Skeletal muscle satellite cell (primary cell): ENCODE measurements around the gene GRAP.
A peak's percentile ranks its signal among the peaks of the same experiment; 100 is the strongest.

Experiments
- H3K27me3 ChIP-seq: 2 replicates; pipeline ENCODE4 v1.7.0; 2013; ENCODE audit warnings: low read length; ENCODE audit not compliant: control insufficient read depth, insufficient read depth
- H3K36me3 ChIP-seq: 2 replicates; pipeline ENCODE4 v1.7.0; 2013; ENCODE audit warnings: mild to moderate bottlenecking, control low read depth, low read length; ENCODE audit not compliant: insufficient read depth
- H3K4me1 ChIP-seq: 2 replicates; pipeline ENCODE4 v1.7.0; 2013; ENCODE audit warnings: low read length; ENCODE audit not compliant: control insufficient read depth, insufficient read depth
- H3K4me2 ChIP-seq: 2 replicates; pipeline ENCODE4 v1.7.0; 2013; ENCODE audit warnings: mild to moderate bottlenecking, low read length
- H3K4me3 ChIP-seq: 2 replicates; pipeline ENCODE4 v1.7.0; 2013; ENCODE audit warnings: low read length
- H3K9ac ChIP-seq: 2 replicates; pipeline ENCODE4 v1.7.0; 2013; ENCODE audit warnings: mild to moderate bottlenecking, low read depth, low read length, moderate library complexity
- H3K9me3 ChIP-seq: replicated peaks from 2 replicates; pipeline ENCODE4 v1.7.0; 2013; ENCODE audit warnings: mild to moderate bottlenecking, control low read depth, low read length

The GRAP gene

DNA sequence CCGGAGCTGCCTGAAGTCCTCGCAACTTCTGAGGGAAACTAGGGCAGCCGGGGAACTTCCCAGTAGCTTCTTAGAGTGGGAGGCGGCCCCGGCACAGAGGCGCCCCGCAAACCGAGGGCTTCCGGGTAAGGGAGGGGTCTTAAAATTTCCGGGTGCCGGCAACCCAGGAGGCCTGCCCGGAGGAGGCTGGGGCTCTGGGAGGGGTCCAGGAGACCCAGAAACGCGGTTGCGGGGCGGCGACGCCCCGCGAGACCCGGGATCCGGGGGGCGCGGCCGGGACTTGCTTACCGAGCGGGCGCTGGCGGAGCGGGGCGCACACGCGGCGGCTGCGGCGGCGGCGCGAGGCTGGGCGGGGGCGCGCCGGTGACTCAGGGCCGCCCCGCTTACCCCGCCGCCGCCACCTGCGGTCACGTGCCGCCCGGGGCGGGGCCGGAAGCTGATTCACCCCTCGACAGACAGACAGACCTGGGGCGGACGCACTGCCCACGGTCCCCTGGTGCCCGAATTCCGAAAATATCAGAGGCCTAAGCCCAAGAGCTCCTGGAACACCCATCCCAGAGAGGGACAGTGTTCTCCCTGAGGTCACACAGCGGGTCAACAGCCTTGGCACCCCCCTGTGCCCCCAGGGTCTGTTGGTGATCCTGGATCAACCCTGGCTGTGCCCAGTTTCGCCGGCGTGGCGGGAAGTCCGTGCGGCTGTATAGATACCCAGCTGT is 42.2 kb downstream of the GRAP start, which contains the start of gene FAM83G:
Gene FAM83G, minus strand, starts transcription at position 344 of the 716 bp plus-strand sequence. CDS start 723 bp downstream, outside the sequence.
- no peaks in the 10 kb centered on the region for H3K27me3 ChIP-seq
- peaks cover 44% of the 10 kb centered on the region for H3K4me1 ChIP-seq
- H3K9ac ChIP-seq = peak within 1 kb of the TSS; percentile 81
- H3K9me3 ChIP-seq = no peaks in the 10 kb centered on the region
- H3K36me3 ChIP-seq = no peaks in the 10 kb centered on the region
- H3K4me2 ChIP-seq = peak within 1 kb of the TSS; percentile 89
- H3K4me3 ChIP-seq = peak within 1 kb of the TSS; percentile 70

DNA sequence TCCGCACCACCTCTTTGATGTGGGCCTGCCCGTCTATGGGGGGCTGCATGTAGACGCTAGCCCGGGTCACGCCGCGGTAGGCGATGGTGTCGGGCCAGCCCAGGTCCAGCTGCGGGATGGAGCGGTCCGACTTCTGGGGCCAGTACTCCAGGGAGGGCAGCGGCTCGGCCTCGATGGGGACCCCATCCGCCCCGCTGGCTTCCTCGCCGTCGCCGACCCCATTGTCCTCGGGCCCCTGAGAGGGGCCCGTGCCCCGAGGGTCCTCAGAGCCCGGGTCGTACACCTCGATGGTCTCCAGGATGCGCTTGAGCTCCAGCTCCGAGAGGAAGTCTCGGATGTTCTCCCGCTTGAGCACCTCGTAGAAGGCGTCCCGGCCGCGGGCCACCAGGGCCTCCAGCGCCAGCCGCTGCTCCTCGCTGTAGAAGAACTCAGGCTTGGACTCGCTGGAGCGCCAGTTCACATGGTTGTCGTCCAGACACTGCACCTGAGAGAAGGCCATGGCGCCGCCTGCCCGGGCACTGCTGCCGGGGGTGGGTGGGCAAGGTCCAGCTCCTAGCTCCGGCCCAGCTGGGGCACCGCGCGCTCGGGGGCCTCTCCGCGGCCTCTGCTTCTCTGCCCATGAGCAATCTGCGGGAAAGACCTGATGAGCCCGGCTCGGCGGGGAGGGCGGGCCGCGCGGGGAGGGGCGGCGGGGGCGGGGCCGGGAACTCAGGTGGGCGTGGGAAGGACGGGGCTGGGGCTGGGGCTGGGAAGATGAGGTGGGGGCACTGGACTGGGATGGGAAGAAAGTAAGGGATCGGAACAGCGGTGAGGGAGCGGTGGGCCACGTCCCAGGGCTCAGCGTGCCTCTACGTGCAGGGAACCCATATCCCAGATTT is 43.0 kb downstream of the GRAP start:
- H3K9ac ChIP-seq = peak overlapping the region; percentile 81
- H3K36me3 ChIP-seq = peaks cover 3% of the 10 kb centered on the region
- peaks cover 44% of the 10 kb centered on the region for H3K4me1 ChIP-seq
- H3K27me3 ChIP-seq = no peaks in the 10 kb centered on the region
- no peaks in the 10 kb centered on the region for H3K9me3 ChIP-seq
- peak overlapping the region; percentile 70 for H3K4me3 ChIP-seq
- peak overlapping the region; percentile 89 for H3K4me2 ChIP-seq

DNA sequence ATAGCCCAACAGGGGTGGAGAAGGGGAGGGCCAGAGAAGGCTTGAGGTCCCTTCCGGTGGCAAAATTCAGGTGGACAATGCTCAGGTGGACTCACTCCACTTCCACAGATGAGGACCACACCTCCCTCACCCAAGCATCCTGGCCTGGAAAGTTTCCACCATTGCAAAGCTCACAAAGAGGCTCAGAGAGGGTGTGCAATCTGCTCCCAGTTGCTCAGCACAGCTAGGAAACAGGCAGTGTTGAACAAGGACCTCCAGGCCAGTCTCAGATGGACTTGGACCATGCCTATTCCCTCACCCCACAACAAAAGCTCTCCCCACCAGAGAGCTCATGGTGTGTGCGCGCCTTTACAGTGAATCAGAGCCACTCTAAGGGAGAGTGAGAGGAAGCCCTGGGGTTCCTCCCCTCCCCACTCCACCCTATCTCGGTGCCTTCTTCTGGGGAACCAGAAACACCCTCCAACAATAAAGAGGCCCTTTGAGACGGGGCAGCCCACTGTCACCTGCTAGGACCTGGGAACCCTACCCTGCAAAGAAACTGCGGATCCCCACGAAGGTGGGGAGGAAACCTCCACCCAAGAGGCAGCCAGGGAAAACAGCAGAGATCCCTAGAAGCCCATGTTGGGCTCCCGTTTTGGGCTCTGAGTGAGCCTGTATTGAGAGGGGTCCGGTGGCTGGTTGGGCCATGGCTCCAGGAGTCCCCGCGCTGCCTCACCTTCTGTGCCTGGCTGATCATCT is 43.8 kb downstream of the GRAP start:
- Histone ChIP-seq H3K36me3 (peaks cover 3% of the 10 kb centered on the region), H3K4me2 (peak overlapping the region; percentile 89), H3K9me3 (no peaks in the 10 kb centered on the region), H3K4me1 (peaks cover 44% of the 10 kb centered on the region), H3K4me3 (peak overlapping the region; percentile 67), H3K9ac (peak overlapping the region; percentile 58), H3K27me3 (no peaks in the 10 kb centered on the region)

DNA sequence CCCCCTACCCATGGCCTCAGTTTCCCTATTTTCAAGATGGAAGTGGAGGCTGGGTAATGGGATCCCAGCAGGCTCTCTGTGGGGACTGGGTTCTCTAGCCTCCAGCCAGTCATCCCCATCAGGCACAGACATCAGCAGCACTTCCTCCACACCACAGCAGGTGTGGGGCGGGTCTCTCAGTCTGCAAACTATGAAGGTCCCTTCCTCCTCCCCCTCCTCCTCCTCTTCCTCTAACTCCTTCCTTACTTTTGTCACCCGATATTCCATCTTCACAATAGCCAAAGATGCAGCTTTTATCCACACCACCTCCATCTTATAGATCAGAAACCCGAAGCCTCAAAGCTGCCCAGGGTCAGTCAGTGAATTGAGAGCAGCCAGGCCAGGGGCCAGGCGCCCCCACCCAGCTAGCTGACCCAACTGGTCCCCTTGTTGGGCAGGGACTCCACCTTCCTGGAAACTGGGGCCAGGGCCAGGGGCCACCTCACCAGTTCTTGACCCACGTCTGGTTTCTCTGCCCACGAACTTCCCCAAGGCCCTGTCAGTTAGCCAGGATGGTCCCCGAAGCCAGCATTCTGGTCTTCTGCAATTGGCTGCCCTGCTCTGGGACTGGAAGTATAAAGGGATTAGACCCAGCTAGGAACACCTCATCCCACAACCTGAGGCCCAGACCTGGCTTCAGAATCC is 44.7 kb downstream of the GRAP start:
- peak overlapping the region; percentile 67 for H3K4me3 ChIP-seq
- no peak overlapping the region for H3K9ac ChIP-seq
- H3K9me3 ChIP-seq = no peaks in the 10 kb centered on the region
- H3K36me3 ChIP-seq = peaks cover 5% of the 10 kb centered on the region
- peaks cover 44% of the 10 kb centered on the region for H3K4me1 ChIP-seq
- H3K27me3 ChIP-seq = no peaks in the 10 kb centered on the region
- peak overlapping the region; percentile 89 for H3K4me2 ChIP-seq

DNA sequence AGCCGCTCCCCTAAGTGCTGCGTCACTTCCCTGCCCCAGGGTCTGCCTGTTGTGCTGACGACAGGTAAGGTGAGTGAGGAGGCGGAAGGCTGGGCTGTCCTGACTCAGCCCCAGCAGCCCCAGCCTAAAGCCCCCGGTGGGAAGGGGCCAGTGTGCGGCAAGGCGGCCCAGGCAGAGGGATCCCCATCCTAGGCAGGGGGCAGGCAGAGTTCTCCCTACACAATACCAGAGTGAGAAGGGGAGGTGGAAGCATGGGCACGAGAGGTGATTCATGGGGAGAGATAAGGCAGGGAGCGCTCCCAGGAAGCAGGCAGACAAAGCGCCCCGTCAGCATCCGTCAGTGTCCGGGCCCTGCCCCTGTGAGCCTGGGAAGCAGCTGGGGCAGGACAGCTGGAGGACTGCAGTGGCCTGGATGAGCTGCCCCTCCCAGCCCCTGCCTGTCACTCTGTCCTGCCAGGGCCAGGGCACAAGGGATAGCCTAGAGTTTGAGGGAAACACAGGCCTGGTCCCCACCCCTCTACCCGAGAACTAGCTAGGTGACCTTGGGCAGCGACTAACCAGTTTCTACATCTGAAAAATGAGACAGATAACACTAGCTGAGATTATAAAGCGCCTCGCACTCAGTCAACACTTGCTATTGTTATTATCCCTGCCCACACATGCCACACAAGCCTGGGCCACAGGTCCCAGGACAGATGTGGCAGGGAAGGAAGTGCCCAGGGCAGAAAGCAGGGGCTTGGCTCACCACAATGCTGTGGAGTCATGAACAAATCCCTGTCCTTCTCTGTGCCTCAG is 46.0 kb downstream of the GRAP start:
- H3K9me3 ChIP-seq = no peaks in the 10 kb centered on the region
- no peaks in the 10 kb centered on the region for H3K27me3 ChIP-seq
- H3K4me2 ChIP-seq = peak overlapping the region; percentile 89
- peak overlapping the region; percentile 37 for H3K9ac ChIP-seq
- peak overlapping the region; percentile 16 for H3K4me3 ChIP-seq
- H3K4me1 ChIP-seq = peaks cover 44% of the 10 kb centered on the region
- peaks cover 11% of the 10 kb centered on the region for H3K36me3 ChIP-seq

DNA sequence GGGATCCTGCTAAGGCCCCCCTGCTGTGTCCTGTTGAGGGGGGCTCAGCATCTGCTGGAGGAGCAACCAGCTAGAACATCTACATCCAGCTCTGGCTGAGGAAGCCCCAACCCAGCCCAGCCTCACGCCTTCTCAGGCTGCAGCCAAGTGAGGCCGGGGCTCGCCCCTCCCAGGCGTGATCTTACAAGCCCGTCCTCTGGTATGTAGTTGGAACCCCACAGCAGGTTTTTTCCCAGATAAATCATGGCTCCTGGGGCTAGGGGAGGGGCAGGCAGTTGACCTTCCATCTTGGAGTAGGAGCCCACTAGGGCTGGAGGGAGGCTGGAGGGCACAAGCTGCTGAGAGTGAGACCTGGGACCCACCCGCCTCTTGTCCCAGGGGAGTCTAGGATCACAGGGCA is 46.8 kb downstream of the GRAP start:
- no peak overlapping the region for H3K4me3 ChIP-seq
- no peaks in the 10 kb centered on the region for H3K9me3 ChIP-seq
- H3K9ac ChIP-seq = peak overlapping the region; percentile 37

DNA sequence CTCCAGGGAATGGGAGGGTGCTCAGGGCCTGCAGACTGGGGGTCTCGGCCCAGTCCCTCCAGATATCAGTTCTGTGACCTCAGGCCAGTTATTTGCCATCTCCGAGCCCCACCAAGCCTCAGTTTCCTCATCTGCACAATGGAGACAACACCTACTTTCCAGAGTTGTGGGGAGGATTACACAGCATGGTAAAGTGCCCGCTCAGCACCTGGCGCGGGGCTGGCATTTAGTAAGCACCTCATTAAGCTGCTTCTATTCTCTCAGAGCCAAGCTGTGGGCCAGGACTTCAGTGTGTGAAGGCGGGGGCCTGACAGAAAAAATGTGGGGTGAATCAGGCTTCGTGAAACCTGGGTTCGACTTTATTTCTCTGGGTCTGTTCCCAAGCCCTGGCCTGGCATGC is 47.4 kb downstream of the GRAP start:
- Histone ChIP-seq H3K27me3 (no peaks in the 10 kb centered on the region), H3K9me3 (no peaks in the 10 kb centered on the region), H3K4me3 (no peak overlapping the region), H3K4me2 (no peak overlapping the region), H3K9ac (no peak overlapping the region), H3K36me3 (peaks cover 11% of the 10 kb centered on the region), H3K4me1 (peaks cover 37% of the 10 kb centered on the region)

More for the DNA sequence above, 46.8 kb downstream of the GRAP start:
- no peaks in the 10 kb centered on the region for H3K27me3 ChIP-seq
- H3K4me2 ChIP-seq = no peak overlapping the region
- H3K36me3 ChIP-seq = peaks cover 11% of the 10 kb centered on the region
- H3K4me1 ChIP-seq = peaks cover 41% of the 10 kb centered on the region

DNA sequence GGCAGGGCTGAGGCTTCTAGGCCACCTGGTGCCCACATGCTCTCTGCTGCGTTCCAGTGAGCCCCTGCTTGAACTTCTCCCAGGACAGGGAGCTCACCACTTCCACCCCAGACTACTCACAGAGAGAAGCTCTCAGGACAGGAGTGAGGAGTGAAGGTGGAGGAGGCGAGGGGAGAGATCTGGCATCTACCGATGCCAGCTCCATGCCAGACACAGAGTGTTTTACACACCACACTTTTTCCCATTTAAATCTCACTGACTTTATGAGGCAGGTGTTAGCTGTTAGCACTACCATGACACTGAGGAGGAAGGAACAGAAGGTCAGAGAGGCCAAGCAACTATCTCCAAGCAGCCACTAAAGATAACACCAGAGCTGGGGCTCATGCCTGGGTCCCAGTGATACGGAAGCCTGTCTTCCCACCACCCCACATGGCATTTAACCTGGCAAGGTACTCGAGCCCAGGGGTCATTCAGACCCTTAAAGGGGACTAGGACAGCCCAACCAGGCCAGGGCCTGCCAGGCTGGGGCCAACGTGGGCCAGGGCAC is 49.0 kb downstream of the GRAP start:
- Histone ChIP-seq H3K9ac (no peak overlapping the region), H3K27me3 (no peaks in the 10 kb centered on the region), H3K36me3 (peaks cover 11% of the 10 kb centered on the region), H3K4me3 (no peak overlapping the region), H3K4me1 (peaks cover 26% of the 10 kb centered on the region), H3K4me2 (no peak overlapping the region), H3K9me3 (no peaks in the 10 kb centered on the region)

DNA sequence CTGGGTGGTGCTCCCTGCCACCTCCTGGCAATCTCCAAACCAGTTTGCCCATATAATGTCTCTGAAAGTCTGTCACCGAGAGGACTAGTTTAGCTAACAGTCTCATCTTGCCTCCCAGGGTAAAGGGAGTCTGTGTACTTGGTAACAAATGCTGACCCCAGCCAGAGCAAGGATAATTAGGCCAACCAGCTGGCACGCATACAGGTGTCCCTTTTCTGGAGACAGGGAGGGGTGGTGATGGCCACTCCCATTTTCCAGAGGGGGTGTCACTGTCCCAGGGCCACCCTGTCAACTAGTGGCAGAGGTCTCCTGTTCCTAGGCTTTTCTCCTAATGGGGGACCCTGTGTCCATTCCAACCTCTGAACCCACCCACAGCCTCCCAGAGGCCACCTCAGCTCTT is 50.3 kb downstream of the GRAP start:
- H3K4me1 ChIP-seq = peaks cover 13% of the 10 kb centered on the region
- no peaks in the 10 kb centered on the region for H3K9me3 ChIP-seq
- H3K36me3 ChIP-seq = peaks cover 11% of the 10 kb centered on the region
- H3K9ac ChIP-seq = no peak overlapping the region
- no peaks in the 10 kb centered on the region for H3K27me3 ChIP-seq
- no peak overlapping the region for H3K4me2 ChIP-seq
- H3K4me3 ChIP-seq = no peak overlapping the region

DNA sequence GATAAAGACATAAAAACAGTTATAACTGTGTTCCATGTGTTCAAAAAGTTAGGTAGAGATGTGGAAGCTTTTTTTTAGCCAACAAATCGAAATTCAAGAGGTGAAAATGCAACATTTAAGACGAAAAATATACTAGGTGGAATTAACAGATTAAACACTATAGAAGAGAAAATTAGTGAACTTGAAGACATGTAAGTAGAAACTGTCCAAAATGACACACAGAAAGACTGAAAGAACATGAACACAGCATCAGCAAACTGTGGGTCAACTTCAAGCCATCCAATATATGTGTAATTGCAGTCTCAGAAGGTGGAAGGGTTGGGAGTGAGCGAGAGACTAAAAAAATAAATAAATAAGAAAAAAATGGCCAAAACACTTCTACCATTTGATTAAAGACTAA is 51.5 kb downstream of the GRAP start:
- Histone ChIP-seq H3K36me3 (peaks cover 14% of the 10 kb centered on the region), H3K4me3 (no peak overlapping the region), H3K9ac (no peak overlapping the region), H3K27me3 (no peaks in the 10 kb centered on the region), H3K4me2 (no peak overlapping the region), H3K4me1 (peaks cover 1% of the 10 kb centered on the region), H3K9me3 (no peaks in the 10 kb centered on the region)
